Activated T-helper 1 cell treated with anti-CD3 and anti-CD28 coated beads, Interleukin-12 subunit alpha, Interleukin-12 subunit beta, Interleukin-2, Interleukin-4 antibody, amounts not matched to agents 30 ng/mL and 10 ng/mL and 1 ng/mL, durations not matched to agents 14 hours and 24 hours and 36 hours (primary cell): Measurements from ENCODE around the gene HBG1. TPM values are rescaled to one million over a fixed set of nuclear protein-coding genes. Genes with fewer than 3 reads are reported as not detected.
A peak's percentile ranks its signal among the peaks of the same experiment; 100 is the strongest.

Experiments
- DNase-seq: peaks from one replicate; pipeline ENCODE4 v3.0.0; 2021; ENCODE audit warnings: low spot score
- H3K27ac Mint-ChIP-seq: one replicate; pipeline ENCODE4 v1.8.0; 2021; ENCODE audit warnings: mild to moderate bottlenecking, mixed read lengths
- H3K27me3 Mint-ChIP-seq: one replicate; pipeline ENCODE4 v1.8.0; 2022; ENCODE audit warnings: mild to moderate bottlenecking, moderate library complexity, mixed read lengths; ENCODE audit not compliant: insufficient read depth
- H3K36me3 Mint-ChIP-seq: one replicate; pipeline ENCODE4 v1.8.0; 2021; ENCODE audit warnings: low read depth, mixed read lengths
- H3K4me1 Mint-ChIP-seq: one replicate; pipeline ENCODE4 v1.8.0; 2021; ENCODE audit warnings: low read depth, mixed read lengths
- H3K4me3 Mint-ChIP-seq: one replicate; pipeline ENCODE4 v1.8.0; 2021; ENCODE audit warnings: mild to moderate bottlenecking, moderate library complexity, mixed read lengths
- H3K9me3 Mint-ChIP-seq: one replicate; pipeline ENCODE4 v1.8.0; 2021; ENCODE audit warnings: mixed read lengths
- intact Hi-C: fragments of 100-400 bp; cut with micrococcal nuclease; formaldehyde crosslinking; loops from one replicate; pipeline ENCODE4 v1.15.1; 2024
- total RNA-seq: library from RNA; stranded (reverse); gene quantifications from 2 replicates; pipeline ENCODE4 v1.2.3, GENCODE V29; 2022

HBG1 gene
- total RNA-seq, 1 donor from 2014 or later = not detected

DNA sequence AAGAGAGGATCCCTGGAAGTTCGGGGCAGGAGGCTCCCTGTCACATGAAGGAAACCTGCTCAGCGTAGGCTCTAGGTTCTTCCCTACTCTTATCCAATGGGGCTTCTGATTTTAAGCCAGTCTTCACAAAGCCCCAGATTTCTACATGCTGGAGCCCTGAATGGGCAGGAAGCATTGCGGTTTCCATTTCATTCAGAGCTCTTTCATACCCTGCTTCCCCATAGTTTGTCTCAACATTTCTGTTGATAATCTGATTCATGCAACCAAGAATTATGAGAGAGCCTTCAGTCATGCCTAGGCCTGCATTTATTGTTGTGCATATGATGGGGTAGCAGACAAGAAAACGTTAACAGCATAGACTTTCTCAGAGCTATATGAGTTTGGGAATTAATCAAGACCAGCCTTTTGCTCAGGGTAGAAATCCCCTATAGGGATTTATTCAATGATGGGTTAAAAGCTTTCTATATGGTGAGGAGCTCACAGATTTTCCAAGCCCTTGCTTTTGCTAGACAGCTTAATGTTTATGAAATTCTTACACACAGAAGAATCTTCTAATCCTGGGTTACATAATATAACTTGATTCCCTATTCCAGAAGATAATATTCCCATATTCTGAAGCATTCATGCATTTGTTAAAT is 36.2 kb upstream of the HBG1 start:
- no peaks in the 10 kb centered on the region for H3K9me3 Mint-ChIP-seq
- DNase-seq = no peak
- intact Hi-C loops = no loop called here
- no peak overlapping the region for H3K4me3 Mint-ChIP-seq
- H3K4me1 Mint-ChIP-seq = peaks cover under 1% of the 10 kb centered on the region
- no peak overlapping the region for H3K27ac Mint-ChIP-seq
- no peaks in the 10 kb centered on the region for H3K36me3 Mint-ChIP-seq
- H3K27me3 Mint-ChIP-seq = peaks cover 2% of the 10 kb centered on the region

DNA sequence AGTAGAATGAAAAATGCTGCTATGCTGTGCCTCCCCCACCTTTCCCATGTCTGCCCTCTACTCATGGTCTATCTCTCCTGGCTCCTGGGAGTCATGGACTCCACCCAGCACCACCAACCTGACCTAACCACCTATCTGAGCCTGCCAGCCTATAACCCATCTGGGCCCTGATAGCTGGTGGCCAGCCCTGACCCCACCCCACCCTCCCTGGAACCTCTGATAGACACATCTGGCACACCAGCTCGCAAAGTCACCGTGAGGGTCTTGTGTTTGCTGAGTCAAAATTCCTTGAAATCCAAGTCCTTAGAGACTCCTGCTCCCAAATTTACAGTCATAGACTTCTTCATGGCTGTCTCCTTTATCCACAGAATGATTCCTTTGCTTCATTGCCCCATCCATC is 35.0 kb upstream of the HBG1 start:
- Mint-ChIP-seq H3K27ac (no peak overlapping the region), H3K4me1 (peaks cover 6% of the 10 kb centered on the region), H3K4me3 (no peak overlapping the region), H3K9me3 (no peaks in the 10 kb centered on the region), H3K27me3 (peaks cover 2% of the 10 kb centered on the region), H3K36me3 (no peaks in the 10 kb centered on the region)
- intact Hi-C loops = no loop called here
- DNase-seq = no peak

DNA sequence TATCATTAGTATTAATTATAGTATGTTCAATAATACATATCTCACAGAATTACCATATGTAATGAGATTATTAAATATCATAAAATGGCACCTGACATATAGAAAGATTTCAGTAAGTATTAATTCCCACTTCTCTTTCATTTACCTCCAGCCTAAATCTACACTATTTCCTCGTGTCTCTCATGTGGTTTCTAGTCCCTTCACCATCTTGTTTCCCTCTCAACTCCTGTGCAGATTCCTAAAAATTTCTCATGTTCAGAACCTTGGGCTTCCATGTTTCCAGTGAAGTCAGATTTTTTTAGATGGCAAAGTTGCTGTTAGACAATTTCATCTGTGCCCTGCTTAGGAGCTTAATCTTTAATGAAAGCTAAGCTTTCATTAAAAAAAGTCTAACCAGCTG is 34.2 kb upstream of the HBG1 start:
- H3K27me3 Mint-ChIP-seq = peaks cover 2% of the 10 kb centered on the region
- intact Hi-C loops = no loop called here
- H3K36me3 Mint-ChIP-seq = no peaks in the 10 kb centered on the region
- peaks cover 6% of the 10 kb centered on the region for H3K4me1 Mint-ChIP-seq
- DNase-seq = no peak
- H3K4me3 Mint-ChIP-seq = no peak overlapping the region
- no peak overlapping the region for H3K27ac Mint-ChIP-seq
- no peaks in the 10 kb centered on the region for H3K9me3 Mint-ChIP-seq

DNA sequence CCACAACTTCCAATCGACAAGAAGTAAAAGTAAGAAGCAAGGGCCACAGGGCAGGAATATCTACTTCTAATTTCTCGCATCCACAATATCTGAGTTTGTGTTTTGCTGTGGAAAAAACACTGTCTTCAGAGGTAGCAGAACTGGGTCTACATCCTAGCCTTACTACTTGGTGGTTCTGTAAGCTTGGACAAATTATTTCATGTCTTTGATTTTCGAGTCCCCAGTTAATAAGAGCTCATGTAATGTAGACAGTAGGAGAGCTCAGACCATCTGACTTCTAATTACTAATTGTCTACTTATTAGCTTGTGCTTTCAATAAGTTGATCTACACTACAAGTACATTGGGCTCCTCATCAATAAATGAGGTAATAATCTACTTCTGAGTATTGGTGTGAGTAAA is 33.4 kb upstream of the HBG1 start:
- Mint-ChIP-seq H3K4me3 (no peak overlapping the region), H3K4me1 (peaks cover 6% of the 10 kb centered on the region), H3K36me3 (no peaks in the 10 kb centered on the region), H3K27me3 (peaks cover 2% of the 10 kb centered on the region), H3K9me3 (no peaks in the 10 kb centered on the region), H3K27ac (no peak overlapping the region)
- intact Hi-C loops = no loop called here
- no peak for DNase-seq

DNA sequence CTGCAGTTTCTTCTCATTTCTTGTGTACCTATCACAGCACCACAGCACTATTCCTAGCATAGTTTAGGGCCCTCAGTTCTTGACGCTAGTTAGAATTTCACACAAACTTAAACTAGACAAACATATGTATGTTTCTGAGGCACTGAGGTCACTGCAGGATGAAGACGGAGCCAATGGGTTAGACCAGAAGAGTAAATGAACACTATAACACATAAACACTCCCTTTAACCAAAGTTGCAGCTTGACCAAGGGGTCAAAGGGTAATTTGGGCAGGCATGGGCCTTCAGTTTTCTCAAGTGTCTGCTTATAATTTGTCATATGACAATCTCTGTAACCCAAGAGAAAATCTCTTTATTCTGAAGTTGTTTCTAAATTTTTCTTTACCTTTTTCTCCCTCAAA is 33.0 kb upstream of the HBG1 start:
- peaks cover 6% of the 10 kb centered on the region for H3K4me1 Mint-ChIP-seq
- H3K36me3 Mint-ChIP-seq = no peaks in the 10 kb centered on the region
- no peak overlapping the region for H3K27ac Mint-ChIP-seq
- no peaks in the 10 kb centered on the region for H3K9me3 Mint-ChIP-seq
- H3K27me3 Mint-ChIP-seq = peaks cover 2% of the 10 kb centered on the region
- no peak for DNase-seq
- no peak overlapping the region for H3K4me3 Mint-ChIP-seq
- intact Hi-C loops = no loop called here

DNA sequence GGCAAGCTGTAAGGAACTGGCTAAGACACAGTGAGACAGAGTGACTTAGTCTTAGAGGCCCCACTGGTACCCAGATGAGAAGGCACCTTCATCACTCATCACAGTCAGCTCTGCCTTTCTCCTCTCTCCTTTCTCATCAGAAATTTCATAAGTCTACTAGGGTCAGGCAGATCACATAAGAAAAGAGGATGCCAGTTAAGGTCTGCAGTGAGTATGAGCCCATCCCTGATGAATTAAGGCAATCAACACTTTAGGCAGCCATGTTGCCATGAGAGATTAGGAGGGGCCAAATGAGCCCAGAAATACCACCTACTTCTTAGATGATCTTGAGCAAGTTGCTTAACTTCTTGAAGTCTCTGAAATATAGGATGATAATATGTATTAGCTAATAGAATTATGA is 31.9 kb upstream of the HBG1 start:
- H3K4me1 Mint-ChIP-seq = peaks cover 6% of the 10 kb centered on the region
- intact Hi-C loops = no loop called here
- H3K4me3 Mint-ChIP-seq = no peak overlapping the region
- peaks cover 2% of the 10 kb centered on the region for H3K27me3 Mint-ChIP-seq
- H3K27ac Mint-ChIP-seq = no peak overlapping the region
- DNase-seq = no peak
- H3K9me3 Mint-ChIP-seq = no peaks in the 10 kb centered on the region
- no peaks in the 10 kb centered on the region for H3K36me3 Mint-ChIP-seq

DNA sequence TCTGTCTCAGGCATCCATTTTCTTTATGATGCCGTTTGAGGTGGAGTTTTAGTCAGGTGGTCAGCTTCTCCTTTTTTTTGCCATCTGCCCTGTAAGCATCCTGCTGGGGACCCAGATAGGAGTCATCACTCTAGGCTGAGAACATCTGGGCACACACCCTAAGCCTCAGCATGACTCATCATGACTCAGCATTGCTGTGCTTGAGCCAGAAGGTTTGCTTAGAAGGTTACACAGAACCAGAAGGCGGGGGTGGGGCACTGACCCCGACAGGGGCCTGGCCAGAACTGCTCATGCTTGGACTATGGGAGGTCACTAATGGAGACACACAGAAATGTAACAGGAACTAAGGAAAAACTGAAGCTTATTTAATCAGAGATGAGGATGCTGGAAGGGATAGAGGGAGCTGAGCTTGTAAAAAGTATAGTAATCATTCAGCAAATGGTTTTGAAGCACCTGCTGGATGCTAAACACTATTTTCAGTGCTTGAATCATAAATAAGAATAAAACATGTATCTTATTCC is 31.0 kb upstream of the HBG1 start:
- H3K4me3 Mint-ChIP-seq = no peak overlapping the region
- intact Hi-C loops = no loop called here
- H3K36me3 Mint-ChIP-seq = no peaks in the 10 kb centered on the region
- peaks cover 2% of the 10 kb centered on the region for H3K27me3 Mint-ChIP-seq
- DNase-seq = peak; percentile 12
- no peaks in the 10 kb centered on the region for H3K9me3 Mint-ChIP-seq
- peak overlapping the region; percentile 72 for H3K27ac Mint-ChIP-seq
- peaks cover 6% of the 10 kb centered on the region for H3K4me1 Mint-ChIP-seq

DNA sequence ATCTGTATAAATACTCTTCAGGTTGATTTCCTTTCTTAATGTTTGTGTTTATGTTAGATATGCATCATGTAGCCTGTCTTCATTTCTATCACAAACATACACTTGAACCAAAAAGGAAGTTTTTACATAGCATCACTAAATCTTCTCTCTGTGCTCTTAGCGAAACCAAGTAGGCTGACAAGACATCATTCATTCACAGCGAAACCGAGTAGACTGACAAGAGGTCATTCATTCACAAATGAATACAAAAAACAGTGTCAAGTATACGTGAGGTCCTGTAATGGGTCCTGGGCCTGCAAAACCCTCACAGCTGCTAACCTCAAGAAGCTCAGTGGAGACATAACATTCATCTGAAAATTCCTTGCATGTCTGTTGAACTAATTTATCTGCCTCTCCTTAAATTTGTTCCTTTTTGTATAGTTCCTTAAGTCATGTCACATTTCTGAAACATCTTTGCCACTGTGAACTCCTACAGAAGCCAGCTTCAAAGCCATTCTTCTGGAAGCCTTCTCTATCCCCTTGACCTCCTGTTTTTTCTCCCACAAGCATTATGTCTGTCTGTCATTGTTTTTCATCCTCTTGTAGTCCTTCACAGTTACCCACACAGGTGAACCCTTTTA is 29.9 kb upstream of the HBG1 start:
- no peaks in the 10 kb centered on the region for H3K36me3 Mint-ChIP-seq
- H3K27ac Mint-ChIP-seq = no peak overlapping the region
- peaks cover 6% of the 10 kb centered on the region for H3K4me1 Mint-ChIP-seq
- no peaks in the 10 kb centered on the region for H3K9me3 Mint-ChIP-seq
- DNase-seq = no peak
- H3K4me3 Mint-ChIP-seq = no peak overlapping the region
- peaks cover 2% of the 10 kb centered on the region for H3K27me3 Mint-ChIP-seq
- intact Hi-C loops = no loop called here

DNA sequence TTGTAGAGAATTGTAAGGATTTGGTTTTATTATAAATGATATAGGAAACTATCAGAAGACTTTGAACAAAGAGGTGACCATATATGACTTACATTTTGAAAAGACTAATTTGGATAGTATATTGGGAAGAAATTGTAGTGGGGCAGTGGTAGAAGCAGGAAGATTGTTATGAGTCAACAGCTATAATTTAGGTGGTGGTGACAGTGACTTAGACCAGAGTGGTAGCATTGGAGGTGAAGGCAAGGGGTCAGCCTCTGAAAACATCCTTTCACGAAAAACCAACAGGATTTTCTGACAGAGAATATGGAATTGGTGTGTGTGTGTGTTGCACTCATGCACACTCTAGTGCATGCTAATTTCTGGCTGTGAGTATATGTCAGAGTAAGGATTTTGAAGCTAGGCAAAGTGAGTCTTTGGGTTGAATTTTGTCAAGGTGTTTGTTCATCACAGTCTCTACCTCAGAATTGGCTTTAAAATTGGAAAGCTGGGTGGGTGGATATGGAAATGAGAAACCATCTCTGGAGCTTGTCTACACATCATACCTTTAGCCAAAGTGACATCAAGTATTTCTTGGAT is 28.2 kb upstream of the HBG1 start:
- intact Hi-C loops = no loop called here
- H3K4me1 Mint-ChIP-seq = peaks cover 6% of the 10 kb centered on the region
- H3K27ac Mint-ChIP-seq = no peak overlapping the region
- H3K9me3 Mint-ChIP-seq = no peaks in the 10 kb centered on the region
- DNase-seq = no peak
- no peaks in the 10 kb centered on the region for H3K36me3 Mint-ChIP-seq
- H3K27me3 Mint-ChIP-seq = peaks cover 2% of the 10 kb centered on the region
- H3K4me3 Mint-ChIP-seq = no peak overlapping the region

DNA sequence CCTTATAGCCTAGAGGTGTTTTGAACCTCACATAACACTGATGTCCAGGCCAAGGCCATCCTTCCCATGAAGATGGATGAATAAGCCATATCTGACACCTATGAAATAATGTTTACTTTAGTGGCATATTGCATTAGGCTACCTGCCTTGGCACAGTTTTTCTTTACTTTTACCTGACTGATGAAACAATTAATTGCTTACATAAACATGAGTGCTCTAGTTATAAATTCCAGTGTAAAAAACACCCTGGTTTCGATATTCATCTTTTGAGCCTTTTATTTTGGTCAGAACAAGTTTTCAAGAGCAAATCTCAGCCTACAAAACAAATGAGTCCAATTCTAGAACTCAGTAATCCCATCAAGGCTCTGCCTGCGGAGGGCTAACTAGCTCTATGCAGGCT is 27.0 kb upstream of the HBG1 start:
- Mint-ChIP-seq H3K36me3 (no peaks in the 10 kb centered on the region), H3K4me1 (peaks cover 6% of the 10 kb centered on the region), H3K27me3 (no peaks in the 10 kb centered on the region), H3K9me3 (no peaks in the 10 kb centered on the region), H3K27ac (no peak overlapping the region), H3K4me3 (no peak overlapping the region)
- intact Hi-C loops = no loop called here
- no peak for DNase-seq

DNA sequence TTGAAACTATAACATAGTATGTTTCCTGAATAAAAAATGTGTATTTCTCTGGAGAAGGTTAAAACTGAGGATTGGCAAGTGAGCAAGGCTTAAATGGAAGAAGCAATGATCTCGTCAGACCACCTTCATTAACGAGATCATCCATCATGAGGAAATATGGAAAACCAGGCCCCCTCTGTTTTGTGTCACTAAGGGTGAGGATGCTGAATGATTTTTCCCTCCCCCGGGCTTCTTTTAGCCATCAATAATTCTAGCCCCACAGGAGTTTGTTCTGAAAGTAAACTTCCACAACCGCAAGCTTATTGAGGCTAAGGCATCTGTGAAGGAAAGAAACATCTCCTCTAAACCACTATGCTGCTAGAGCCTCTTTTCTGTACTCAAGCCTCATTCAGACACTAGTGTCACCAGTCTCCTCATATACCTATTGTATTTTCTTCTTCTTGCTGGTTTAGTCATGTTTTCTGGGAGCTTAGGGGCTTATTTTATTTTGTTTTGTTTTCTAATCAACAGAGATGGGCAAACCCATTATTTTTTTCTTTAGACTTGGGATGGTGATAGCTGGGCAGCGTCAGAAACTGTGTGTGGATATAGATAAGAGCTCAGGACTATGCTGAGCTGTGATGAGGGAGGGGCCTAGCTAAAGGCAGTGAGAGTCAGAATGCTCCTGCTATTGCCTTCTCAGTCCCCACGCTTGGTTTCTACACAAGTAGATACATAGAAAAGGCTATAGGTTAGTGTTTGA is 25.9 kb upstream of the HBG1 start:
- H3K4me1 Mint-ChIP-seq = peaks cover 2% of the 10 kb centered on the region
- no peak for DNase-seq
- H3K27me3 Mint-ChIP-seq = no peaks in the 10 kb centered on the region
- intact Hi-C loops = no loop called here
- no peaks in the 10 kb centered on the region for H3K9me3 Mint-ChIP-seq
- no peak overlapping the region for H3K27ac Mint-ChIP-seq
- H3K36me3 Mint-ChIP-seq = no peaks in the 10 kb centered on the region
- H3K4me3 Mint-ChIP-seq = no peak overlapping the region

DNA sequence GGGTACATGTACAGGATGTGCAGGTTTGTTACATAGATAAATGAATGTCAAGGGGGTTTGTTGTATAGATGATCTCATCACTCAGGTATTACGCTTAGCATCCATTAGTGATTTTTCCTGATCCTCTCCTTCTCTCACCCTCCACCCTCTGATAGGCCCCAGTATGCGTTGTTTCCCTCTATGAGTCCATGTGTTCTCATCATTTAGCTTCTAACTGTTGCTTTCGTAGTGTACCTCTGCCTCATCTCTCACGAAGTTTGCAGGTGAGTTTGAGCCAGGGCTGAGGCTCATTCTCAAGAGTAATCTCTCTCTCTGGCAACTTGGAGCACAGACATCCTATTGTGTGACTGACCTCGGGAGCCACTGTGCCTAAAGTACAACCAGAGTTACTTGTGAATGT is 24.7 kb upstream of the HBG1 start:
- no peaks in the 10 kb centered on the region for H3K4me1 Mint-ChIP-seq
- intact Hi-C loops = no loop called here
- no peaks in the 10 kb centered on the region for H3K27me3 Mint-ChIP-seq
- H3K36me3 Mint-ChIP-seq = no peaks in the 10 kb centered on the region
- no peak overlapping the region for H3K27ac Mint-ChIP-seq
- no peak for DNase-seq
- H3K4me3 Mint-ChIP-seq = no peak overlapping the region
- H3K9me3 Mint-ChIP-seq = no peaks in the 10 kb centered on the region

DNA sequence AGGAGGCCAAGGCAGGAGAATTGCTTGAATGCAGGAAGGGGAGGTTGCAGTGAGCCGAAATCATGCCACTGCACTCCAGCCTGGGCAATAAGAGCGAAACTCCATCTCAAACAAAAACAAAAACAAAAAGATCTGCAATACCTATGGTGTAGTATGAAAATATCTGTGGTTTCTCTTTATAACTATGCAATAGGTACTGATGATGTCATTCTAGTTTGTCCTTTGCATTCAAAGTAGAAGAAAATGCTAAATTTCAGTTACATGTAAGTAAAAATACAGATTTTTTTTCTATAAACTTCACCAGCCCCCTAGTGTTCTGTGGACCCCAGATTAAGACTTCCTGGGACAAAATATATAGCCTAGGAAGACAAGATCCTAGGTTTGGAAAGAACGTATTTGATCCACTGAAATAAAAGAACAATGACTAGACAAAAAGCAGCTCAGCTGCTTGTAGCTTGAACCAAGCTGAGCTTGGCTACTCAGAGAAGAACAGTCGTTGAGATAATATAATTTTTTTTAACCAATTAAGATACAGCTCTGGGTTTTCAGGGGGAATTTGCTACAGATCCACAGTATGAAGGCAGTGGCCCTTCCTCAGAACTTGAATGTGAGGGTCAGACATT is 22.8 kb upstream of the HBG1 start:
- DNase-seq = no peak

More for the DNA sequence above, 22.8 kb upstream of the HBG1 start:
- H3K4me3 Mint-ChIP-seq = no peak overlapping the region
- no peaks in the 10 kb centered on the region for H3K4me1 Mint-ChIP-seq
- H3K27me3 Mint-ChIP-seq = no peaks in the 10 kb centered on the region
- no peak overlapping the region for H3K27ac Mint-ChIP-seq
- H3K9me3 Mint-ChIP-seq = no peaks in the 10 kb centered on the region
- intact Hi-C loops = no loop called here
- no peaks in the 10 kb centered on the region for H3K36me3 Mint-ChIP-seq
